HG03045 (cell line): ENCODE measurements around the gene ITPR3.
A peak's percentile ranks its signal among the peaks of the same experiment; 100 is the strongest.

Experiments used
- ATAC-seq: cut with Tn5 transposase; IDR thresholded peaks from one replicate; pipeline ENCODE4 v1.9.1; 2021; ENCODE audit warnings: mild to moderate bottlenecking, moderate library complexity; ENCODE audit not compliant: unreplicated experiment

Gene ITPR3

GRCh38 chr6:33711140-33712129 is 90.3 kb downstream of the ITPR3 start, which contains the start of gene UQCC2:
UQCC2 (minus strand) TSS chr6:33711700; CDS start chr6:33711686, 14 bp downstream.
- peak; percentile 86 for ATAC-seq

- ATAC-seq, result no peak
These were observed 91.8 kb downstream of the ITPR3 start for GRCh38 chr6:33712914-33713313.

GRCh38 chr6:33713786-33714185 is 92.7 kb downstream of the ITPR3 start:
- no peak for ATAC-seq

GRCh38 chr6:33714385-33715040 is 93.4 kb downstream of the ITPR3 start:
- no peak for ATAC-seq

- no peak for ATAC-seq
These were observed 95.3 kb downstream of the ITPR3 start for GRCh38 chr6:33716379-33716778.

GRCh38 chr6:33716890-33717632 is 95.9 kb downstream of the ITPR3 start:
- ATAC-seq, result no peak

GRCh38 chr6:33717934-33718455 is 96.9 kb downstream of the ITPR3 start:
- no peak for ATAC-seq

- ATAC-seq, result no peak
These were observed 97.6 kb downstream of the ITPR3 start for GRCh38 chr6:33718713-33719112.

GRCh38 chr6:33719326-33719987 is 98.3 kb downstream of the ITPR3 start:
- no peak for ATAC-seq

- ATAC-seq, result no peak
These were observed 99.9 kb downstream of the ITPR3 start for GRCh38 chr6:33720998-33721397.

- no peak for ATAC-seq
These were observed 100.4 kb downstream of the ITPR3 start for GRCh38 chr6:33721508-33721907.

GRCh38 chr6:33722103-33722623 is 101.0 kb downstream of the ITPR3 start:
- no peak for ATAC-seq

- no peak for ATAC-seq
These were observed 102.4 kb downstream of the ITPR3 start for GRCh38 chr6:33723371-33724085.

- no peak for ATAC-seq
These were observed 103.2 kb downstream of the ITPR3 start for GRCh38 chr6:33724102-33725023.

- no peak for ATAC-seq
These were observed 104.1 kb downstream of the ITPR3 start for GRCh38 chr6:33725222-33725621.

- no peak for ATAC-seq
These were observed 105.0 kb downstream of the ITPR3 start for GRCh38 chr6:33725891-33726673.

- no peak for ATAC-seq
These were observed 105.6 kb downstream of the ITPR3 start for GRCh38 chr6:33726696-33727095.

GRCh38 chr6:33727126-33727525 is 106.0 kb downstream of the ITPR3 start:
- ATAC-seq, result no peak
